NT2/D1 (cell line): ENCODE results near the gene METTL27.

Experiments
- DNase-seq: peaks from one replicate; pipeline ENCODE4 v3.0.0-alpha.2; 2011; ENCODE audit warnings: low read depth, low spot score
- H3K27me3 ChIP-seq: 2 replicates; pipeline ENCODE4 v1.6.0; 2011; ENCODE audit warnings: mild to moderate bottlenecking; ENCODE audit not compliant: insufficient read length, insufficient read depth
- H3K36me3 ChIP-seq: 2 replicates; pipeline ENCODE4 v1.6.1; 2011; ENCODE audit warnings: mild to moderate bottlenecking, low read length, mixed read lengths; ENCODE audit not compliant: insufficient read depth, insufficient read length
- H3K4me1 ChIP-seq: 2 replicates; pipeline ENCODE4 v1.5.1; 2011; ENCODE audit not compliant: insufficient read depth, insufficient read length
- H3K4me3 ChIP-seq: 2 replicates; pipeline ENCODE4 v1.5.1; 2011; ENCODE audit warnings: low read depth; ENCODE audit not compliant: insufficient read length
- H3K9ac ChIP-seq: 2 replicates; pipeline ENCODE4 v1.6.0; 2011; ENCODE audit warnings: low read depth; ENCODE audit not compliant: insufficient read length
- H3K9me3 ChIP-seq: 2 replicates; pipeline ENCODE4 v1.5.1; 2011; ENCODE audit warnings: mild to moderate bottlenecking, low read length; ENCODE audit not compliant: insufficient read depth
- SUZ12 ChIP-seq: IDR thresholded peaks from 2 replicates; pipeline ENCODE4 v1.6.1; 2011; ENCODE audit not compliant: insufficient read length, insufficient read depth; ENCODE audit errors: extremely low read depth
- YY1 ChIP-seq: IDR thresholded peaks from 2 replicates; pipeline ENCODE4 v1.6.1; 2011; ENCODE audit not compliant: insufficient read length, insufficient read depth
- ZNF274 ChIP-seq: IDR thresholded peaks from 2 replicates; pipeline ENCODE4 v1.6.1; 2011; ENCODE audit warnings: mild to moderate bottlenecking, low read depth, low read length

Gene METTL27

GRCh38 chr7:73876361-73876760, 34.0 kb upstream of the METTL27 start:
- Histone ChIP-seq H3K9ac (no peak overlapping the region), H3K4me1 (peaks cover 11% of the 10 kb centered on the region), H3K27me3 (no peaks in the 10 kb centered on the region), H3K4me3 (no peak overlapping the region), H3K36me3 (no peaks in the 10 kb centered on the region), H3K9me3 (no peaks in the 10 kb centered on the region)
- DNase-seq, result no peak
- TF ChIP-seq YY1 (no peak), ZNF274 (no peak), SUZ12 (no peak)

GRCh38 chr7:73872056-73872908, 30.0 kb upstream of the METTL27 start:
- TF ChIP-seq ZNF274 (no peak), YY1 (no peak), SUZ12 (no peak)
- Histone ChIP-seq H3K27me3 (no peaks in the 10 kb centered on the region), H3K36me3 (no peaks in the 10 kb centered on the region), H3K4me1 (peaks cover 13% of the 10 kb centered on the region), H3K4me3 (no peak overlapping the region), H3K9me3 (no peaks in the 10 kb centered on the region), H3K9ac (no peak overlapping the region)
- no peak for DNase-seq

- no peak for TF ChIP-seq SUZ12
- no peak for TF ChIP-seq ZNF274
- TF ChIP-seq YY1, result no peak
- no peak overlapping the region for H3K9ac ChIP-seq
These were observed 29.1 kb upstream of the METTL27 start for GRCh38 chr7:73871163-73872011.

GRCh38 chr7:73870041-73870492, 27.8 kb upstream of the METTL27 start:
- Histone ChIP-seq H3K9ac (no peak overlapping the region), H3K4me1 (peaks cover 13% of the 10 kb centered on the region), H3K36me3 (no peaks in the 10 kb centered on the region), H3K27me3 (no peaks in the 10 kb centered on the region), H3K9me3 (no peaks in the 10 kb centered on the region), H3K4me3 (no peak overlapping the region)
- no peak for TF ChIP-seq ZNF274
- no peak for TF ChIP-seq SUZ12
- no peak for DNase-seq

More at GRCh38 chr7:73871163-73872011, 29.1 kb upstream of the METTL27 start:
- Histone ChIP-seq H3K4me1 (peaks cover 13% of the 10 kb centered on the region), H3K36me3 (no peaks in the 10 kb centered on the region), H3K9me3 (no peaks in the 10 kb centered on the region), H3K4me3 (no peak overlapping the region), H3K27me3 (no peaks in the 10 kb centered on the region)
- no peak for DNase-seq

GRCh38 chr7:73869011-73869798, 26.9 kb upstream of the METTL27 start:
- DNase-seq, result no peak
- TF ChIP-seq YY1 (no peak), SUZ12 (no peak), ZNF274 (no peak)
- H3K4me3 ChIP-seq, result no peak overlapping the region
- H3K9ac ChIP-seq, result no peak overlapping the region
- no peaks in the 10 kb centered on the region for H3K9me3 ChIP-seq
- H3K36me3 ChIP-seq, result no peaks in the 10 kb centered on the region
- no peaks in the 10 kb centered on the region for H3K27me3 ChIP-seq
- H3K4me1 ChIP-seq, result peaks cover 13% of the 10 kb centered on the region

GRCh38 chr7:73866446-73866767, 24.1 kb upstream of the METTL27 start:
- no peak for TF ChIP-seq SUZ12
- no peak for TF ChIP-seq ZNF274
- no peak for TF ChIP-seq YY1
- H3K4me3 ChIP-seq, result no peak overlapping the region
- DNase-seq, result no peak

GRCh38 chr7:73865738-73866445, 23.6 kb upstream of the METTL27 start:
- no peak overlapping the region for H3K4me3 ChIP-seq
- no peak overlapping the region for H3K9ac ChIP-seq
- no peaks in the 10 kb centered on the region for H3K36me3 ChIP-seq
- no peaks in the 10 kb centered on the region for H3K9me3 ChIP-seq
- peaks cover 9% of the 10 kb centered on the region for H3K4me1 ChIP-seq
- no peak for DNase-seq
- H3K27me3 ChIP-seq, result no peaks in the 10 kb centered on the region
- no peak for TF ChIP-seq ZNF274

More at GRCh38 chr7:73866446-73866767, 24.1 kb upstream of the METTL27 start:
- H3K9me3 ChIP-seq, result no peaks in the 10 kb centered on the region
- no peak overlapping the region for H3K9ac ChIP-seq
- no peaks in the 10 kb centered on the region for H3K36me3 ChIP-seq
- peaks cover 11% of the 10 kb centered on the region for H3K4me1 ChIP-seq
- H3K27me3 ChIP-seq, result no peaks in the 10 kb centered on the region
